ENCODE results near the gene DRAXIN. TPM values are rescaled to one million over a fixed set of nuclear protein-coding genes. Genes with fewer than 3 reads are reported as not detected.

The DRAXIN gene
- total RNA-seq, 8 experiments from 2014 or later, result 0.10 to 100 (median 78.0) TPM; not detected in 1

DNA sequence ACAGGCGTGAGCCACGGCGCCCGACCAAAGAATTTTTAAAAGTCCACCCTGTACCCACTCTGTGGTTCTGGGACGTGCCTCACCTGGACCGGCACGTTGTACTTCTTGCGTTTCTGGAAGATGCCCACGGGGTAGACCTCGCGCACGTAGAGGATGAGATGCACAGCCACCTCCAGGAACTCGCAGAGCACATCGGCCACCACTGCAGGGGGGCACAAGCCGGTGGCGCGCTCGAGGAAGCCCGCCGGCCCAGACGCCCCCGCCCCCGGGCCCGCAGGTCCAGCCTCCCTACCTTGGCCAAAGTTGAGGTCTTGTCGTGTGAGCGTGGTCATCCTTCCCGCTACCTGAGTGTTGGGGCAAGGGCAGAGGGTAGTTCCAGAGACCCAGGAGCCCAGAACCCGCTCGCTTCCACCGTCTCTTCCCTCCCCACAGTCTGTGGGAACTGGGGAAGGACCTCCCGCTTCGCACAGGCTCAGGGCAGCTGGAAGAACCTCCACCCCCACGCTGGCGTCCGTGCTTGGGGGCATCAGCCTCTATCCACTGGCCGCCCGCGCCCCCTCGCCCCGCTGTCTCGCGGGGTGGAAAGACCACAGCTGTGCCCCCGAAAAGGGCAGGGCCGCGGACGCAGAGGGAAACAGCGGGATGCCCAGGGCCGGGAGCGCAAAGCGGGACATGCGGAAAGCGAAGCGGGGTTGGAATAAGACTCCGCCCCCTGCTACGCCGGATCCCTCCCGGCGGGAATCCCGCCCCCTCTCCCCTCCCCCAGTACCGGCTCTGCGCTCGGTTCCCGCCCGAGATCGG is 11.0 kb upstream of the DRAXIN start:
- Histone ChIP-seq H3K27ac (peak overlapping the region; percentile 56 to 71), H3K4me1 (replicated peaks in 1 of 2) (peaks cover 40 to 45% of the 10 kb centered on the region in 2 donors), H3K4me3 (peak overlapping the region; percentile 58 to 88 (median 68))
- 0 to 30% (median 11%) methylated on average over 1 to 6 of the region's 65 CpGs; no CpG with 5 or more reads in 4 of the 10 experiments for WGBS, 10 experiments
- in situ Hi-C loops (cut with MboI; ENCODE audit: low pct_unique_long_range_greater_than_20kb in 2 of 9, low sequenced_read_pairs in 9 of 9, unreplicated experiment in 9 of 9), result no loop called here
- peak; percentile 8 to 48 (median 20) for ATAC-seq (replicated peaks in 6 of 8)

DNA sequence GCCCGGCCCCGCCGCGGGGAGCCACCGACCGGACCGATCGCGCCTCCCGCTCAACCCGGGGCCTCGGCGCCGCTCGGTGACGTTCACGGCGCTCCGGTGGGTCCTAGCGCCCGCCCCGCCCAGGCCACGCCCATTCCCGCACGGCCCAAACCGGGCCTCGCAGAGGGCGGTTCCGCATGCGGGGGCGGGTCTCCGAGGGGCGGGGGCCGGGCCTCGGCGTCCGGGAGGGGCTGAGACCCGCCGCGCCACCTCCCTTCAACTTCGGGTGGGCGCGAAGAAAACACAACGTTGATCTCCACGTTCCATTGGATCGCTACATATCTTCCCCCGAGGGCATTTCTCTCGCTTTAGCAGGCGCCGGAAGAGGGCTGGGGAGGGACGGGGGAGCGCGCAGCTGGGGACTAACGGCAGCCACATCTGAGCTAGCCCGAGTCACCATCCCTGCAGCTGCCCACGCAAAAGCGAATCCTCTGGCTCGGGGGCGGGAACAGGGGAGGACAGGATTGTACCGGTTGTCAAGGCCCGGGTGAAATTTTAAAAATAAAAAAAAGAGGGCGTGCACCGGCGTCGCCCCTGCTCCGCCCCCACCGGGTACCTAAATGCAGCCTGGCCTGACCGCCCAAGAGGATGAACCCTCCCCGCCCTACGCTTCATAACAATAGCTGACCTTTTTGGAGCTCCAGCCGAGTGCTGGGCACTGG is 10.3 kb upstream of the DRAXIN start, which contains the start of gene MAD2L2:
Gene MAD2L2 (minus strand): TSS at position 78 of the 701 bp plus-strand sequence. CDS start 547 bp downstream, outside the sequence.
- WGBS, 10 experiments, result 0 to 3% methylated on average over 1 to 7 of the region's 71 CpGs; no CpG with 5 or more reads in 8 of the 10 experiments
- peak within 1 kb of the TSS; percentile 56 to 71 for H3K27ac ChIP-seq
- H3K4me1 ChIP-seq (replicated peaks in 1 of 2), result peaks cover 40 to 45% of the 10 kb centered on the region in 2 donors

DNA sequence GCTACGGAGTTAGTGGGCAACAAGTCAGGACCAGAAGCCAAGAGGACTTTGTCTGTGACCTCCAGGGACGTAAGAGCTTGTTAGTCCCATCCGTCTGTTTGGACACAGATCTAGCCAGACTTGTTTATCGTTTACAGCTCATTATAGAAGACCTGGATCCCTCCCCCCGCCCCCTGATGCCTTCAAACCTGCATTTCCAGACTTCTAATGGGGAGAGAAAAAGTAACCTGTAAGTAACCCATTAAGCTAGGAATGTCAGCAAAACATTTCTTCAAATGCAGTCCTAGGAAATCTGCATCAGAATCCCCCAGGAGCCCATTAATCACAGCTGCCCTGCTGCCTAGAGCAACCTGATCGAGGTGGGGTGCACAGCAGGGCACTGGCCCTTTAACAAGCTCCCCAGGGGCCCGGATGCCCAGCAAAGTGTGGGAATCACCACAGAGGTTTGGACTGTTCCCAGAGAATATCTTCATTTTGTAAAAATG is 9.2 kb upstream of the DRAXIN start:
- Histone ChIP-seq H3K27ac (peak overlapping the region in 1 of 2 donors; percentile 71), H3K4me3 (peak overlapping the region in 3 of 5 donors; percentile 58 to 88 (median 68)), H3K4me1 (replicated peaks in 1 of 2) (peaks cover 40 to 45% of the 10 kb centered on the region in 2 donors)
- in situ Hi-C loops (cut with MboI; ENCODE audit: low pct_unique_long_range_greater_than_20kb in 2 of 9, low sequenced_read_pairs in 9 of 9, unreplicated experiment in 9 of 9), result no loop called here
- ATAC-seq (replicated peaks in 6 of 8), result no peak
- 6 to 71% (median 18%) methylated on average over 4 to 6 of the region's 7 CpGs; no CpG with 5 or more reads in 3 of the 10 experiments for WGBS, 10 experiments

More for the DNA sequence above, 10.3 kb upstream of the DRAXIN start, which contains the start of gene MAD2L2:
- peak within 1 kb of the TSS; percentile 58 to 88 (median 68) for H3K4me3 ChIP-seq
- ATAC-seq (replicated peaks in 6 of 8), result peak; percentile 85 to 90 (median 86)
- in situ Hi-C loops (cut with MboI; ENCODE audit: low pct_unique_long_range_greater_than_20kb in 2 of 9, low sequenced_read_pairs in 9 of 9, unreplicated experiment in 9 of 9), result no loop called here

DNA sequence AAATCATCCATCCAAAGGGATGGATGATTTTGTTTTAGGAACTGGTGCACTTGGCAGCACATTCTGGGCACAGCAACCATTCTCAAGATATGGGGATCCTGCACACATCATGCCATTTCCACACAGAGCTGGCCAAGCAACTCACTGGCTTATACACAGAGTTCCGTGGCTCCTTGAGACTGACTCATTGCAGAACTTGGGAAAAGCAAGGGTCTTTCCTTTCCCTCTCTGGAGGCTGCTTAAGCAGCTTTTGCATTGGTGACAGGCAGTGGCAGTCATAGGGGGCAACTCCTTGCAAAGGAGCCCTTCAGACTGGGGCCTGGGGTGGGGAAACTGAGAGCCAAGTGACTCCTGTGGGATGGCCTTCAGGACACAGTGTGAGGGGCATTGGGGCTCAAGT is 8.7 kb upstream of the DRAXIN start:
- WGBS, 10 experiments, result 0 to 20% (median 0%) methylated on average over 1 of the region's 1 CpG; no CpG with 5 or more reads in 5 of the 10 experiments
- ATAC-seq (replicated peaks in 6 of 8), result no peak
- H3K27ac ChIP-seq, result peak overlapping the region in 1 of 2 donors; percentile 55
- in situ Hi-C loops (cut with MboI; ENCODE audit: low pct_unique_long_range_greater_than_20kb in 2 of 9, low sequenced_read_pairs in 9 of 9, unreplicated experiment in 9 of 9), result no loop called here
- H3K4me3 ChIP-seq, result peak overlapping the region in 1 of 5 donors; percentile 88
- peaks cover 40 to 45% of the 10 kb centered on the region in 2 donors for H3K4me1 ChIP-seq (replicated peaks in 1 of 2)

DNA sequence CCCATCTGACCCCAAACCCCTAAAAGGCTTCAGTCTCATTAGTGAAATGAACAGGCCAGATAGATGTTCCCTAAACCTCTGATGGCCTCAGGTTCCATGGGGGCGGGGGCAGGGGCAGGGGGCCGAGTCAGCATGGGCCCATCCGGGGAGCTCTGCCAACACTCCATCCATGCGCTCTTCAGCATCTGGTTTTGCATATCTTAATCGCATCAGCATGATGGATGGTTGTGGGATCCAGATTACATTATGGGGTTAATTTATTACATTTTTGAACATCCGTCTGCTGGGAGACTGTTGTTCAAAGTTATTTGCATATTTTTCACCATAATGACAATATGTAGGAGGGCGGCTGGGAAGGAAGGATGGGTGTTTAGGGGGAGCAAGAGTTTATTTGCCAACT is 7.4 kb upstream of the DRAXIN start:
- in situ Hi-C loops (cut with MboI; ENCODE audit: low pct_unique_long_range_greater_than_20kb in 2 of 9, low sequenced_read_pairs in 9 of 9, unreplicated experiment in 9 of 9), result no loop called here
- Histone ChIP-seq H3K4me1 (replicated peaks in 1 of 2) (peaks cover 45 to 48% of the 10 kb centered on the region in 2 donors), H3K27ac (peak overlapping the region in 1 of 2 donors; percentile 10), H3K4me3 (no peak overlapping the region)
- 8 to 100% (median 40%) methylated on average over 1 to 7 of the region's 7 CpGs; no CpG with 5 or more reads in 6 of the 10 experiments for WGBS, 10 experiments
- peak in 1 of 8 experiments; percentile 1 for ATAC-seq (replicated peaks in 6 of 8)

DNA sequence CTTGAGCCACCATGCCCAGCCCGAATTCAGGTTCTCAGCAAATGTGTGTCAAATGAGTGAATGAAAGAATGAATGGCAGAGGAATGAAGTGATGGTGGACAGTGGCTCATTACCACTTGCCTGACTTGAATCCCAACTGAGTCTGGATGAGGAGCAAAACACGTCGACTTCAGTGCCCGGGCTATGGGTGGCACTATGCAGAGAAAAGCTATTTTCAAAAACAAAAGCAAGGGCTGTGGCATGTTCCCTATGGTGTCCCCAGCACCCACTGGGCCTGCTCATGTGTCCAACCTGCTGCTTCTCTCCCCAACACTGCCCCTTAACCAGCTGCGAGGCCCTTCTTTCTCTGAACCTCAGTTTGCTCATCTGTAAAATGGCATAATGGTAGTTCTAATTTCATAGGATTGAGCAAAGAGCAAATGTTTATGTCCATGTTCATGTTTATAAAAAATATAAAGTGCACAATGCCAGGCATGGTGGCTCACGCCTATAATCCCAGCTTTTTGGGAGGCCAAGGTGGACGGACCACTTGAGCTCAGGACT is 6.2 kb upstream of the DRAXIN start:
- no peak overlapping the region for H3K4me3 ChIP-seq
- in situ Hi-C loops (cut with MboI; ENCODE audit: low pct_unique_long_range_greater_than_20kb in 2 of 9, low sequenced_read_pairs in 9 of 9, unreplicated experiment in 9 of 9), result no loop called here
- ATAC-seq (replicated peaks in 6 of 8), result no peak
- H3K4me1 ChIP-seq (replicated peaks in 1 of 2), result peaks cover 51 to 52% of the 10 kb centered on the region in 2 donors
- WGBS, 10 experiments, result 20 to 100% (median 83%) methylated on average over 1 to 6 of the region's 7 CpGs; no CpG with 5 or more reads in 1 of the 10 experiments
- no peak overlapping the region for H3K27ac ChIP-seq

DNA sequence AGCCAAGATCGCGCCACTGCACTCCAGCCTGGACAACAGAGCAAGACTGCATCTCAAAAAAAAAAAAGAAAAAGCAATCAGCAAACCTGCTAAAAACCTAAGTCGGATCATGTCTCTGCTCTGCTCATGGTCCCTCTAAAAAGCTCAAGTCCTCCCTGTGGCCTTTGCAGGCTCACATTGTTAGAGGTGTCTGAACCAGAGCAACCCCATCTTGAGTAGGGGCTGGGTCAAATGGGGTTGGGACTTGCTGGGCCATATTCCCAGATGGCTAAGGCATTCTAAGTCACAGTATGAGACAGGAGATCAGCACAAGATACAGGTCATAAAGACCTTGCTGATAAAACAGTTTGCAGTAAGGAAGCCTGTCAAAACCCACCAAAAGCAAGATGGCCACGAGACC is 3.0 kb upstream of the DRAXIN start:
- no peak overlapping the region for H3K4me3 ChIP-seq
- in situ Hi-C loops (cut with MboI; ENCODE audit: low pct_unique_long_range_greater_than_20kb in 2 of 9, low sequenced_read_pairs in 9 of 9, unreplicated experiment in 9 of 9), result no loop called here
- 73 to 100% (median 99%) methylated on average over 1 to 4 of the region's 4 CpGs; no CpG with 5 or more reads in 4 of the 10 experiments for WGBS, 10 experiments
- ATAC-seq (replicated peaks in 6 of 8), result no peak
- peaks cover 37 to 40% of the 10 kb centered on the region in 2 donors for H3K4me1 ChIP-seq (replicated peaks in 1 of 2)
- H3K27ac ChIP-seq, result no peak overlapping the region

DNA sequence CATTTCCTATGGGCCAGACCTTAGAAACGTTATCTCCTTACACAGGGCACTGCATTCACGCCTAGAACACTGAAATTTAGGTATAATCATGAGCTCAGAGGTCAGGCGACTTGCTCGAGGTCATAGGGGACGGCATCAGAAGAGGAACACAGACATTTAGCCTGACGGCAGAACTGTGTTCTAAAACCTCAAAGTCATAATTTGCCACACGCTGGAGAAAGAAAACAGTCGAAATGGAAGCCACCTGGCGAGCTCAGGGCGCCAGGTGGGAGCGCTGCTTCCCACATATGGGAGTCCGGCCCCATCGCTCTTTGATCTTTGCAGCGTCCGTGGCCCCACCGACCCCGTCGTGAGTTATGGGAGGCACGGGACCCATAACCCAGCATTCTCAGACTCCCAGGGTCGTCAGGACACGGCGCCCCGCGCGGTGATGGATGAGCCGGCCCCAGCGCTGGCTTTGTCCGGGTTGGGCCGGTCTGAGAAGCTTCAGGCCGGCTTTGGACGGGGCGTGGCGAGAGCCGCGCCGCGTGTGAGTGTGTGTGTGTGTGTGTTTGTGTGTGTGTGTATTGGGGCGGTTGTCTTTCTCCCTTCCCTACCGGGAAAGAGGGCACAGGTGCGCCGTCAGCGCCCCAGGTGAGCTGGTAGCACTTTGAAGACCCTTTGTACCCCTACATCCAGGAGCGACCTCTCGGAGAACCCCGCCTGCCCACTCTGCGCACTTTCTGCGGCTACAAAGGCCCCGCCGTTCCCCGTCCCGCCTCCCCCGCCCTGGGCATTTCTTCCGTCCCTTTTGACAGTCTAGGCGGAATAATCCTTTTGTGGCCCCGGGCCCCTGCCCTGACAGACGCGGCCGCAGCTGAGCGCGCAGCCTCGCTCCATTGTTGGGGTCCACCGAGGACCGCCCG is 861 bp upstream of the DRAXIN start:
- in situ Hi-C loops (cut with MboI; ENCODE audit: low pct_unique_long_range_greater_than_20kb in 2 of 9, low sequenced_read_pairs in 9 of 9, unreplicated experiment in 9 of 9), result no loop called here
- H3K4me3 ChIP-seq, result peak overlapping the region; percentile 51 to 96 (median 74)
- peak overlapping the region; percentile 98 for H3K27ac ChIP-seq
- H3K4me1 ChIP-seq (replicated peaks in 1 of 2), result peaks cover 31 to 44% of the 10 kb centered on the region in 2 donors
- WGBS, 10 experiments, result 0 to 40% (median 0%) methylated on average over 1 to 29 of the region's 64 CpGs; no CpG with 5 or more reads in 2 of the 10 experiments
- ATAC-seq (replicated peaks in 6 of 8), result peak; percentile 26 to 78 (median 69)

DNA sequence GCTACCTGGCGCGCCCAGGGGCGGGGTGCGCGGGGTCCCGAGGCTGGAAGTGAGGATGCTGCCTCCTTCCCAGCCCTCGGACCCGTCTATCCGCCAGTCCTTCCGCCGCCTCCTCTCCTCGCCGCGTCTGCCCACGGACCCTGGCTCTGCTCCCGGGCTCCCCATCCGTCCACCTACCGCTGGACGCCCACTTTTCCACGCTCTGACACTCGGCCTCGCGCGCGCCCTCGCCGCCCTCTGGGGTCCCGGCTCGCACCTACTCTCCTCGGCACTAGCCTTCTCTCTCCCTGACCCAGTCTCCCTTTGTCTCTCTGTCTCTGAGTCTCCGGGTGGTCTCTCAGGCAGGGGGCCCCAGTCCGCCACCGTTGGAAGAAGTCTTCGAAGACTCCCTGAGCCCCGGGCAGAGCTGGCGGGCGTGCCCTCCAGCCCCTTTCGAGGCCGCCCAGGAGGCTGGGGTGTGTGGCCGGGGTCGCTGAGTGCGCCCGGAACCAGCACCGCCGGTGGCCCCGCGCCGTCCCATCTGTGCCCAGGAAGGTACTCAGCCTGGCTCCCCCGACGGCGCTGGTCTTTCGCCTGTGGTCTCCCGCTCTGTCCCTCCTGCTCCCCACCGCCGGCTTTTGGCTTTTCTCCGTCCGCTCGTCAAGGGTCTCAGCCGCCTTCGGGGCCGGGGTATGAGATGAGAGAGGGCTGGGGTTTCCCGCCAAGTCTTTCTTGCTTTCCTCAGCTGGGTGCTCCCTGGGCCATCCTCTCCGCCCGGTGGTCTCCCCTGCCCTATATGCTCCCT is 610 bp downstream of the DRAXIN start:
- peak overlapping the region; percentile 51 to 96 (median 74) for H3K4me3 ChIP-seq
- in situ Hi-C loops (cut with MboI; ENCODE audit: low pct_unique_long_range_greater_than_20kb in 2 of 9, low sequenced_read_pairs in 9 of 9, unreplicated experiment in 9 of 9), result no loop called here
- H3K4me1 ChIP-seq (replicated peaks in 1 of 2), result peaks cover 31 to 44% of the 10 kb centered on the region in 2 donors
- peak overlapping the region; percentile 98 for H3K27ac ChIP-seq
- WGBS, 10 experiments, result 4 to 7% methylated on average over 6 to 32 of the region's 64 CpGs; no CpG with 5 or more reads in 8 of the 10 experiments
- ATAC-seq (replicated peaks in 6 of 8), result peak in 5 of 8 experiments; percentile 1 to 7 (median 1)

DNA sequence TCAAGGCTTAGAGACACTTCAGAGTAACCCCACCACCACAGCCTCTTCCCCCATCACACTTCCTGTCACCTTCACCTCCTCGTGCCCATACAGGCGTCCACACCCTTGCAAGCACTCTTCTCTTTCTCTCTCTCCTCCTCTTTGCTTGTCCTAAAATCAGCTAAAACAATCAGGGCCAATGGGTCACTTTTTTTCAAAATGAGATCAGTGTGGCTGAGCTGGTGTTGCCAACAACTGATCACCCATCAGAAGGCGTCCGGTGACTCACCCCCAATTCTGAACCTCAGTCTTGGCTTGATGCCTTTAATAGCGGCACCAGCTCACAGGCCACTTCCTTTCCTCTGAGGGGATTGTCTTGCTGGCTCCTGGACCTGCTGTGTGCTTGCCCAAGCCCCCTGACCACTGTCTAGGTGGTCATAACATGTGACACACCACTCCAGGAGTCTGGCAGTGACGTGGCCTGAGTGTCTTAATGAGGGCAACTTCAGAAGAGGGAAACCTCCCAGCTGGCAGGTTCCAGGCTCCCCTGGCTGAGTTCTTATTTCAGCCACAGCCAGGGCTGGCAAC is 1.6 kb downstream of the DRAXIN start:
- ATAC-seq (replicated peaks in 6 of 8), result peak in 6 of 8 experiments; percentile 0 to 36 (median 4)
- in situ Hi-C loops (cut with MboI; ENCODE audit: low pct_unique_long_range_greater_than_20kb in 2 of 9, low sequenced_read_pairs in 9 of 9, unreplicated experiment in 9 of 9), result no loop called here
- peak overlapping the region; percentile 51 to 96 (median 74) for H3K4me3 ChIP-seq
- 0 to 38% (median 14%) methylated on average over 1 to 5 of the region's 6 CpGs; no CpG with 5 or more reads in 1 of the 10 experiments for WGBS, 10 experiments
- peak overlapping the region in 1 of 2 donors; percentile 98 for H3K27ac ChIP-seq
- H3K4me1 ChIP-seq (replicated peaks in 1 of 2), result peaks cover 31 to 44% of the 10 kb centered on the region in 2 donors

DNA sequence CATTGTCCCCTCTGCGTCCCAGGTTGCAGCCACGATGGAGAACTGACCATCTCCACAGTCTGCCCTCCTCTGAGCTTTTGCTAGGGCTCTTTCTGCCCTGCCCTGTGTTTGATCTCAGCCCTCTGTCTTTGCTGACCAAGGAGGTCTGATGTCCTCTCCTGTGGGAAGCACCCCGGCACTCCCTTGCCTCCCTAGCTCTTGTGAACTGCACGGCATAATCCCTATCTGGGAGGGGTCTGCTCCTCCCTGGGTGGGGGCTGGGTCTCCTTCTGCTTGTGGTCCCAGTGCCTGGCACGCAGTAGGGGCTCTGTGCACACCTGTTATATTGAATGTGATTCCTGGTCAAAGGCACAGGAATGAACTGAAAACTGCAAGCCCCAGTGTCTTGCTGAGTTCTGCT is 2.4 kb downstream of the DRAXIN start:
- ATAC-seq (replicated peaks in 6 of 8), result no peak
- Histone ChIP-seq H3K27ac (peak overlapping the region in 1 of 2 donors; percentile 98), H3K4me1 (replicated peaks in 1 of 2) (peaks cover 30 to 40% of the 10 kb centered on the region in 2 donors), H3K4me3 (peak overlapping the region in 4 of 5 donors; percentile 51 to 96 (median 80))
- WGBS, 10 experiments, result 0 to 66% (median 20%) methylated on average over 1 to 2 of the region's 5 CpGs; no CpG with 5 or more reads in 4 of the 10 experiments
- in situ Hi-C loops (cut with MboI; ENCODE audit: low pct_unique_long_range_greater_than_20kb in 2 of 9, low sequenced_read_pairs in 9 of 9, unreplicated experiment in 9 of 9), result no loop called here
